NCI-H1930 (cell line): ENCODE results near the gene CCDC150.
"Not testable (repeated sequence)": the region's sequence is repeated elsewhere in the genome, so short reads cannot be mapped to it uniquely, and the experiment has no call there.

Experiments used
- DNase-seq, 2 experiments: peaks; one replicate each; lab custom pipeline; 2025; lab: John Stamatoyannopoulos, UW

CCDC150 gene

DNA sequence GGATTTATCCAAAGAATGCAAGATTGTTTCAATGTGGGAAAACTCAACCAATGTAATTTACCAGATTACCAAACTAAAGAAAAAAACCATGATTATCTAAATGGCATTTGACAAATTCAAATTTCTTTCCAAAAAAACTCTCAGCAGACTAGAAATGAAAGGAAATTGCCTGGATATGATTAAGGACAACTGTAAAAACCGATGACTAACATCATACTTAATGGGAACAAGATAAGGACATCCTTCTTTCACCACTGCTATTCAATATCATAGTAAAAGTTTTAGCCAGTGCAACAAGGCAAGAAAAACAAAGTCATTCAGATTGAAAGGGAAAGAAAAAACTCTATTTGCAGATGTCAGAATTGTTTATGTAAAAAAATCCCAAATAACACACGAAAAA is 4.4 kb upstream of the CCDC150 start:
- DNase-seq: no peak

GRCh38 chr2:196638765-196639164 is 750 bp upstream of the CCDC150 start:
- no peak for DNase-seq

- no peak for DNase-seq
These were observed 575 bp downstream of the CCDC150 start for GRCh38 chr2:196640031-196640548.

GRCh38 chr2:196649202-196649601 is 9.7 kb downstream of the CCDC150 start:
- no peak for DNase-seq

GRCh38 chr2:196651387-196652094 is 12.0 kb downstream of the CCDC150 start:
- DNase-seq: no peak

DNA sequence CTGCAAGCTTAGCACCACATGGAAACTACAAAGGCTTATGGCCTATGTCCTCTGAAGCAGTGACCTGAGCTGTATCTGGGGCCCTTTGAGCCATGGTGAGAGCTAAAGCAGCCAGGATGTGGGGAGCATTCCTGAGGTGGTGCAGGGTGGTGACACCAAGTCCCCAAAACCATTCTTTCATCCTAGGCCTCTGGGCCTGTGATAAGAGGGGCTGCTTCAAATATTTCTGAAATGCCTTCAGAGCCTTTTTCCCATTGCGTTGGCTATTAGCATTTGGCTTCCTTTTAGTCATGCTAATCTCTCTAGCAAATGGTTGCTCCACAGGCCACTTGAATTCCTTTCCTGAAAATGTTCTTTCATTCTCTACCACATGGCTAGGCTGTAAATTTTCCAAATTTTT is 13.4 kb downstream of the CCDC150 start:
- DNase-seq: no peak

DNA sequence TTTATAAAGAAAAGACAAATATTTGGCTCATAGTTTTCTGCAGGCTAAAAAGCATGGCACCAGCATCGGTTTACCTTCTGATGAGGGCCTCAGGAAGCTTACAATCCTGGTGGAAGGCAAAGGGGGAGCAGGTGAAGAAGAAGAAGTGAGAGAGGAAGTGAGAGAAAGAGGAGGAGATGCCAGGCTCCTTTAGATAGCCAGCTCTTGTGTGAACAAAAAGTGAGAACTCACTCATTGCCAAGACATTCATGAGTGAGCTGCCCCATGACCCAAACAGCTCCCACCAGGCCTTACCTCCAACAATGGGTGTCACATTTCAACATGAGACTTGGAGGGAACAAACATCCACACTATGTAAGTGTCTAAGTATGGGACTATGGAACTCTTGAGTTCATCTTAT is 14.3 kb downstream of the CCDC150 start:
- no peak for DNase-seq

GRCh38 chr2:196655761-196656160 is 16.2 kb downstream of the CCDC150 start:
- DNase-seq: no peak

DNA sequence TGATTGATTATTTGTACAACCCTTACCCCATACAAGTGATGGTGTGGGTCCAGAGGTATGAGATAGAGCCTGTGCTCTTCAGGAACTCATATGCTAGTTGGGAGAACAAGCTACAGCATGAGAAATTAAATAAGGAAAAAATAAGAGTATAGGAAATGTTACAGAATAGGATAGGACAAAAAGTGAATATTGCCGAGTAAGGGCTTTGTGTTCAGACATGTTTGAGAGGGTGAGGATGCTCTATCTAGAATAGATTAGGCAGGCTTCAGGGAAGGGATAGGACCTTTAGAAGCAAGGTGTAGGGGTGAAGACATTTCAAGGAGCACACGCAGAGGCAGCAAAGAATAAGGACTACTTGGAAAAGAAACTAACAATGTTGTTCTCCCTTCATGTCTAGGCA is 17.8 kb downstream of the CCDC150 start:
- DNase-seq: no peak

DNA sequence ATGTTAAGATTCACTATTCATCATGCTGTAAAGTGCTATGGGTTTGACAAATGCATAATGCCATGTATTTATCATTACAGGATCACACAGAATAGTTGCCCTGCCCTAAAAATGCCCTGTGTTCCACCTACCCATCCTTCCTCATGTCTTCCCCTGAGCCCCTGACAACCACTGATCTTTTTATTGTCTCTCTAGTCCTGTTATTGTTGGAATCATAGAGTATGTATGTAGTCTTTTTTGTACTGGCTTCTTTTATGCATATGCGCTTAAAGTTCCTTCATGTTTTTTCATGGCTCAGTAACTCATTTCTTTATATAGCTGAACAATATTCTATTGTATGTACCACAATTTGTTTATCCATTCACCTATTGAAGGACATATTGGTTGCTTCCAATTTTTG is 20.3 kb downstream of the CCDC150 start:
- DNase-seq: no peak

GRCh38 chr2:196660244-196660643 is 20.7 kb downstream of the CCDC150 start:
- DNase-seq: no peak

DNA sequence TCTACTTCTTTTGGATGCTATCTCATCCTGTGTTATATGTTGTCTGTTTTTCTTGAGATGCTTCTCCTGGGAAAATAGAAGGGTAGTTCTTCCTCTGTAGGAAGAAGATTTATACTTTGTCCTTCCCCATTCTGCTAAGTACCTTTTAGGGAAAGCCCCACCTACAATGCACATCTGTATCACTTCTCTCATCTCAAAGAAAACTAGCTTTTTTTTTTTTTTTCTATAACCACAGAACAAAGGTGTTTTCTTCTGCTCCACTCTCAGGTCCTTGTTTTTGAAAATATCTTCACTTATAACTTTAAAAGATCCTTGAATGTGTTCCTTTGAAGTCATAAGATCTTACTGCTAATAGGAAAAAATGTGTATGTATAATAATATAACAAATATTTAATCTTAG is 30.8 kb downstream of the CCDC150 start:
- no peak for DNase-seq

DNA sequence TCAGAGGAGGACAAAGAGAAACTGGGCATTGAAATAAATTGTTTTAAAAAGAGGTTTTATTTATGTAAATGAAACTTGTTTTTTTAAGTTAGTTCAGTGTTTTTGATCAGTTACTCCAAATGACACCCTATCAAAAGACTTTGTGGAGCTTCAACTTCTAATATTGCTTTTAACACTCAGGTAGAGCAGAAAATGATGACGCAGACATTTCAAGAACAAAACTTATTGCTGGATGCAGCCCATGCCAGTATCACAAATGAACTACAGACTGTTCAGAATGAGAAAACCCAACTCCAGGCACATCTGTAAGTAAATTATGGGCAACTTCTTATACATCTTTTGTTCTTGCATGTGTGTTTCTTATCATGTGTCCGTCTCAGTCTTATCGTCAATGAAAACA is 36.4 kb downstream of the CCDC150 start:
- no peak for DNase-seq

- DNase-seq: no peak
These were observed 37.9 kb downstream of the CCDC150 start for GRCh38 chr2:196677404-196677803.

- no peak for DNase-seq
These were observed 39.9 kb downstream of the CCDC150 start for GRCh38 chr2:196679368-196679767.

DNA sequence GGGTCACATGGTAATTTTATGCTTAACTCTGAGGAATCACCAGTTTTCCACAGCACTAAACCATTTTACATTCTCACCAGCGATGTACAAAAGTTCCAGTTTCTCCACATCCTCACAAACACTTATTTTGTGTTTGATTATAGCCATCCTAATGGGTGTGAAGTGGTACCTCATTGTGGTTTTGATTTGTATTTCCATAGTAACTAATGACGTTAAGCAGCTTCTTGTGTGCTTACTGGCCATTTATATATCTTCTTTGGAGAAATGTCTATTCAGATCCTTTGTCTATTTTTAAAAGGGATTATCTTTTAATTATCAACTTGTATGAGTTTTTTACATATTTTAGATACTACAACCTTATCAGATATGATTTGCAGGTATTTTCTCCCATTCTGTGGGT is 42.0 kb downstream of the CCDC150 start:
- no peak for DNase-seq

DNA sequence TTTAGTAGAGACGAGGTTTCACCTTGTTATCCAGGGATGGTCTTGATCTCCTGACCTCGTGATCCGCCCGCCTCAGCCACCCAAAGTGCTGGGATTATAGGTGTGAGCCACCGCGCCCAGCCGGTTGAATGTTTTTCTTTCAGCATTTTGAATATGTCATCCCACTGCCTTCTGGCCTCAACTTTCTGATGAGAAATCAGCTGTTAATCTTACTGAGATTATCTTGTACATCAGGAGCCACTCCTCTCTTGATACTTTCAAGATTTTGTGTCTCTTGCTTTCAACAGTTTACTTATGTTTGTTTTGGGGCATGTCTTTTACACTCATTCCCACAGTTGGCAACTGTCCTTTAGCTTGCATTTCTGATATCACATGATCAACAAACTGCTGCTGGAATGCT is 46.3 kb downstream of the CCDC150 start:
- DNase-seq: no peak

- DNase-seq: not testable (repeated sequence)
These were observed 47.2 kb downstream of the CCDC150 start for GRCh38 chr2:196686737-196687136.

DNA sequence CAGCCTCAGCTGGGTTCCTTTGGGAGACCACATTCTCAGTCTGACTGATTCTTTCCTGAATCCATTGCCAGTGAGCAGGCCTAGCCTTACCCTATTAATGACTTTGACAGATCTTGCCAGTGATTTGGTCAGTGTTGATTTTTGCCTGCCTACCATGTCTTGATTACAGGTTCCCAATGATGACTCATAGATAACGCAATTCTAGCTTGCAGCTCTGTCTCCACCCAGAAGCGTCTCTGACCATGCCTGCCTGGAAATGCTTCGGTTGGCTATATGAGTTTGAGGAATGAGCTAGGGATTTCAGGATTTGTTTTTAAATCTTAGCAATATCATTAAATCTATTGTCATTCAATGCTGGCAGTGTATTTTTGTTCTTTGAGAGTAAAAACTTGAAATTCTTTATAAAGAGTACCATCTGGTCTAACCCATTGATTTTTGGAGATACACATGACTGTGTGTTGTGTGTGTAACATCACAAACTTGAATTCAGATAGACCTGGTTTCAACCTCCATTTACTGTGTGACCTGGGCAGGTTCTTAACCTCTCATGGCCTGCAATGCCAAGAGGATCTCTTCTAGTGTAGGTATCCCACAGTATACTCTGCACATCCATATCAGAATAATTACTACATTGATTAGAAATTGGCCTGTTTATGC is 57.0 kb downstream of the CCDC150 start:
- peak in 1 of 2 experiments; percentile 15 for DNase-seq

DNA sequence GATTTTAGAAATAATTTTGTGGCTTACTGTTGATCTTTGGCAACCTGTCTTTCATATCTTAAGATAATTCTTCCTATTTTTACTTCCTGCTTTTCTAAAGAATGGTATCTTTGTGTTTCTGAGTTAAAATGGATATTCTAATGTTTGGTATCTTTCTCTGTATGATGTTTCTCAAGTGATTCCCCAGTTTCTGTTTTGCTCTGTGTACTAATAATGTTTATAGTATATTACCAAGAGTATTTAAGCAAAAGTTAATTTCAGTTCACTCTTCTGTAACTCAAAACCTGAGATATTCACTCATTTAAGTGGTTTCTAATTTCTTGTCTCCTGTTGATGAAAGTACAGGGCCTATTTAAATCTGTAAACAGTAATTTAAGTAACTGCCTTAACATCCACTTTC is 58.3 kb downstream of the CCDC150 start:
- peak in 1 of 2 experiments; percentile 37 for DNase-seq

DNA sequence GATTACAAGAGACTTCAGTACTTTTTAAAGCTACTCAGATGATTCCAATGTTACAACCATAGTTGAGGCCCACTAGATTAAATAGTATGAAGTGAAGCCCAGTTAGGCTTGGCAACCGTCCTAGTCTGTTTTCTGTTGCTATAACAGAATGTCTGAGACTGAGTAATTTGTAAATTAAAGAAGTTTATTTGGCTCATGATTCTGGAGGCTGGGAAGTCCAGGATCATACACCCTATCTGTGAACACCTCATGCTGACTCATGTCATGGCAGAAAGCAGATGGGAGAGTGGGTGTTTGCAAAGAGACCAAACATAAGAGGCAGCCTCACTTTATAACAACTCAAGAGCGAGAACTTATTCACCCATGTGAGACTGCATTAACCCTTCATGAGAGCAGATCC is 63.1 kb downstream of the CCDC150 start:
- DNase-seq: no peak

DNA sequence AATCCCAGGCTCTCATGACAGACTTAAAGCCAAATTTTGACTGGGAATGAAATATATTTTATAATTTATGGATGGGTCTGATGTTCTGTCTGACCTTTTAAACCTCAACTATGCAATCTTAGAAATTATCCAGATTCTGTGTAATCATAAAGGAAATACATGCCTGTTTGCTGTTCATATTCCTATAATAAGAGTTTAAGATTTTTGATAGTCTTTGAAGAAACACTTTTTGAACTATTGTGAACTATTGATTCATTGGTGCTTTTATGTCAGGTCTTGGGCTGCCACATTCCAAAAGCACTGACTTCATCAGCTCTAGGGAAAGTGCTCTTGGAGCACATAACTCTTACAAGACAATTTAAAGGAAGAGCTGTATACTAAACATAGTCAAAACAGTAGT is 64.2 kb downstream of the CCDC150 start:
- DNase-seq: no peak

- DNase-seq: not testable (repeated sequence)
These were observed 70.5 kb downstream of the CCDC150 start for GRCh38 chr2:196710056-196710455.

- no peak for DNase-seq
These were observed 72.1 kb downstream of the CCDC150 start for GRCh38 chr2:196711625-196712024.
